COLO829 (cell line): ENCODE data around the gene PYDC1.
"Not testable (repeated sequence)": the region's sequence is repeated elsewhere in the genome, so short reads cannot be mapped to it uniquely, and the experiment has no call there.

Experiments
- DNase-seq: peaks from one replicate; pipeline ENCODE4 v3.0.0; 2012; ENCODE audit warnings: low spot score

The PYDC1 gene

DNA sequence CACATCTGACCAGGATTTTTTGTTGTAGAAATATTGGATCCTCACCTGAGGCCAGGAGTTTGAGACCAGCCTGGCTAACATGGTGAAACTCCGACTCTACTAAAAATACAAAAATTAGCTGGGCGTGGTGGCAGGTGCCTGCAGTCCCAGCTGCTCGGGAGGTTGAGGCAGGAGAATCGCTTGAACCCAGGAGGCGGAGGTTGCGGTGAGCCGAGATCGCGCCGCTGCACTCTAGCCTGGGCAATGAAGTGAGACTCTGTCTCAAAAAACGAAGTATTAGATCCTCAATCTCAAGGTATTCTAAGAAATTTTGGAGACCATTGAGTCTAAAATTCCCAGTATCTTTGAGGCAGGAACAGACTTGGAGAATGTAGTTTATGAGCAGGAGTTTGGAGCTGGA lies 21.1 kb downstream of the PYDC1 start:
- DNase-seq = not testable (repeated sequence)

GRCh38 chr16:31194898-31195297 lies 22.0 kb downstream of the PYDC1 start:
- DNase-seq = no peak

DNA sequence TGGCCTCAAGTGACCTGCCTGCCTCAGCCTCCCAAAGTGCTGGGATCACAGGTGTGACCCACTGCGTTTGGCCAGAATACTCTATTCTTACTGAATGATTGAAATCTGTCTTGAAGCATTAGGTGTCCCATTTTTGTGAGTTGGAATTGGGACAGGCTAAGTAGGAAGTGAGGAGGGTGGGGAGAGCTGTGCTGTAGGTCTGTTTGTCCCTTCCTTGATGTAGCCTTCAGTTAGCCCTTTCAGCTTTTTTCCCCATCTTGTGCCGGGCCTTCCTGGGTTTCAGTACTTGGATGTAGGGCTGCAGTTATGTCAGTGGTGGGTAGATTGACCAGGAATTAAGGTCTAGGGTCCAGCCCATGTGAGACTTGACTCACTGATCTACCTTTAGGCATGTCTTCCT lies 23.1 kb downstream of the PYDC1 start:
- no peak for DNase-seq

- DNase-seq = no peak
Observed at GRCh38 chr16:31192856-31193642, 23.9 kb downstream of the PYDC1 start.

GRCh38 chr16:31191697-31192428 lies 25.1 kb downstream of the PYDC1 start:
- no peak for DNase-seq

- DNase-seq = no peak
Observed at GRCh38 chr16:31190818-31191444, 26.0 kb downstream of the PYDC1 start.

- DNase-seq = no peak
Observed at GRCh38 chr16:31190061-31190460, 26.9 kb downstream of the PYDC1 start.

DNA sequence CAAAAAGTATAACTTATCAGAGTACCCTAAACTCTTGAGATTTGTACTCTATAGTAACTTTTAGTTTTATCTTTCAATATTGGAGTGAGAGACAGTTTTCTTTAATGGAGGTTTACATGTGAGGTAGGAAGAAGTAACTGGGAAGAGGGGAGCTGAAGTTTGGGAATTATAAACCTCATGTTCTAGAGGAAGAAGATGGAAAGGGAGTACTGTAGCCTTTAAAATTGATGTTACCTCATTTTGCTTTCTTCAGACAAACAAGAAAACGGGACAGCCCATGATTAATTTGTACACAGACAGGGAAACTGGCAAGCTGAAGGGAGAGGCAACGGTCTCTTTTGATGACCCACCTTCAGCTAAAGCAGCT lies 27.5 kb downstream of the PYDC1 start:
- DNase-seq = no peak

GRCh38 chr16:31188450-31189411 lies 28.2 kb downstream of the PYDC1 start:
- no peak for DNase-seq

- DNase-seq = no peak
Observed at GRCh38 chr16:31187808-31188189, 29.1 kb downstream of the PYDC1 start.

DNA sequence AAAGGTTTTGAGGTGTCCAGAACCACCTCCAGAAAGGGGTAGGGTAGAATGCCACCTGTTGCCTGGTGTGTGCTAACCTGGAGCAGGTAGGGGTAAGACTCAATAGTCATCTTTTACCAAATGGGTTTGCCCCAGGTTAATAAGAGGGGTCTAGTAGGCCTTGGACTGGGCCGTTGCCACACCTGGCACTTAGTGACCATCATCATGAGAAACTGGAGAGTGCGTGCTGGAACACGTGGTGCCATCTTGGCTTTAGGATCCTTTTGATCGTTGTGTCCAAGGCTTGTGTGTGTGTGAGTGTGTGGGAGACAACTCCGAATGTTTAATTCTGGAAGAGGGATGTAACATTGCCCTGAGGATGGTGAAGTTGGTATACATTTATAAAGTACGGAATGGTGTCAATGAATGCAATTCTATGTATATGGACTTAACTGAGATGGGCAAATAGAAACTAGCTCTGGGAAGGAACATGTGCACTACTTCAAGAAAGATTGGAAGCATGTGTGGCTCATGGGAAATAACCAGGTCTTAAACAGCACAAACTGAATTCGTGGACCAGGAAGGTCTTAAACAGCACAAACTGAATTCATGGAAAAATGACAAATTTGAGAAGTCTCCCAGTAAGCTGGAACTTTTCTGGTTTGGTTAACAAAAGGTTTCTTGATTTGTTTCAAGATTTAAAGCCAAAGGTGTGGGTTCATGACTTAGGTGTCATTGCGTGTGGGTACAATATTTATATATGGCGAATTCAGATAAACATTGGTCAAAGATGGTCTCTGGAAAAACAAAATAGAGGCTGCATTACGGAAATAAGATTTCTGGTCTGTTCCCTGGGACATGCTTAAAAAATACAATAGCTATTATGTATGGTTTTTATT lies 29.8 kb downstream of the PYDC1 start:
- DNase-seq = no peak

DNA sequence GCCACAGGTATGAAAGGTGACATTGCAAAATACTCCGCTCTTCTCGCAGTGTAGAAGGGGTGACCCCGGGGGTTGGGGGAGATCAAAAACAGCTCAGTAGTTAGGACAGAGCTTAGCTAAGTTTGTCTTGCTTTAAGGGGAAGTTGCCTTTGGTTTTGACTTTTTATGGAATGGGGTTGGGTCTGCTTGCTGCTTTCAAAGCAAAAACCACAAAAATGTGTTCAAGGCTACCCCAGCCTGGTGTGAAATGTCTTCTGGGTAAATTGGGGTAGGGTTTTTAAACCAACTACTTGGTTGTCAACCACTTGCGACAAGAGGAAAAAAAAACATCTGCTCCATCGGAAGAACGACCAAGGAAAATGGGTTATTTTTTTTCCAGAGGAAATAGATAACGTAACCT lies 30.8 kb downstream of the PYDC1 start:
- DNase-seq = no peak

DNA sequence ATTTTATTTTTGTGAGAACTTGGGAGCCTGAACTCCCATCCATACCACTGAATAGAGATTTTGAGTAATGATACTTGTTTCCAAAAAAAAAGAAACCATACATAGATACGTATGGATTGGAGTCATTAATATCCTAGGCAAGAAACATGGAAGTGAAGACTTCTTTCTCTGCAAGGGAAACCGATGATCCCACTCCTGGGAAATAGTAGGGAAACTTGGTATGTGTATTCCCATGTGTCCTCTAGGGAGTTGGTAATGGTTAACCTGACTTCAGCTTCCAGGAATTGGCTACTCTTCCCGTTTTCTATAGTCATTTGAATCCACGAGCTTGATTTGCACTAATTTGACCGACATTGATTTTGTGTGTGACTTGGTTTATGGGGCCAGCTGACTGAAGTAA lies 31.6 kb downstream of the PYDC1 start:
- no peak for DNase-seq

GRCh38 chr16:31184888-31185287 lies 32.0 kb downstream of the PYDC1 start:
- no peak for DNase-seq

GRCh38 chr16:31183432-31184428 lies 33.2 kb downstream of the PYDC1 start:
- DNase-seq = no peak

- no peak for DNase-seq
Observed at GRCh38 chr16:31182391-31182790, 34.5 kb downstream of the PYDC1 start.

DNA sequence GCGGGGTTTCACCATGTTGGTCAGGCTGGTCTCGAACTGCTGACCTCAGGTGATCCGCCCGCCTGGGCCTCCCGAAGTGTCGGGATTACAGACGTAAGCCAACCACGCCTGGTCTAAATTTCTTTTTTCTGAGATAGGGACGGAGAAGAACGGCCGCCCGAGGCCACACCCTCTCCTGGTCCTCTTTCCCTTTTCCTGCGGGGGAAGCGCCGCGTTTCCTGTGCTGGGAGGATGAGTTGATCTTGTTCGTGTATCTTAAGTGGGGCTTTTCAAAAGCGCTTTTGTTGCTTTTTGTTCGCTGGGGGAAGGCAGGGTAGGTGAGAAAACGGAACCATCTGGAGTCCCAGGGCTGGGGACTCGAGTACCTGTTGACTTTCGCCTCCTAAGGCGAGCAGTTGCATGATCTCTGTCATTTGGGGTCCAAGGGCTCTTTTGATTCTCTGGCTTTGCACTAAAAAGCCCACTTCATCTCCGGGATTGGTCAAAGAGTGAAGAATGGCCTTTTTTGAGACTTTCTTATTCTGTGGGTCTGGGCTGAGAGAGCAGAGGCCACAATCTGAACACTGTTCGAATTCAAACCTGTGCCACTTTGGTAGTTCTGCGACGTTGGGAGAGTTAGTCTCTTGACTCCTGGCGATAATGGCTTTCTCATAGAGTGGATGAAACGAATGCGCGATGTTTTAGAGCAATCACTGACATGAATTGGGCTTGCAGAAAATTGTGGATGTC lies 35.7 kb downstream of the PYDC1 start:
- peak; percentile 44 for DNase-seq

DNA sequence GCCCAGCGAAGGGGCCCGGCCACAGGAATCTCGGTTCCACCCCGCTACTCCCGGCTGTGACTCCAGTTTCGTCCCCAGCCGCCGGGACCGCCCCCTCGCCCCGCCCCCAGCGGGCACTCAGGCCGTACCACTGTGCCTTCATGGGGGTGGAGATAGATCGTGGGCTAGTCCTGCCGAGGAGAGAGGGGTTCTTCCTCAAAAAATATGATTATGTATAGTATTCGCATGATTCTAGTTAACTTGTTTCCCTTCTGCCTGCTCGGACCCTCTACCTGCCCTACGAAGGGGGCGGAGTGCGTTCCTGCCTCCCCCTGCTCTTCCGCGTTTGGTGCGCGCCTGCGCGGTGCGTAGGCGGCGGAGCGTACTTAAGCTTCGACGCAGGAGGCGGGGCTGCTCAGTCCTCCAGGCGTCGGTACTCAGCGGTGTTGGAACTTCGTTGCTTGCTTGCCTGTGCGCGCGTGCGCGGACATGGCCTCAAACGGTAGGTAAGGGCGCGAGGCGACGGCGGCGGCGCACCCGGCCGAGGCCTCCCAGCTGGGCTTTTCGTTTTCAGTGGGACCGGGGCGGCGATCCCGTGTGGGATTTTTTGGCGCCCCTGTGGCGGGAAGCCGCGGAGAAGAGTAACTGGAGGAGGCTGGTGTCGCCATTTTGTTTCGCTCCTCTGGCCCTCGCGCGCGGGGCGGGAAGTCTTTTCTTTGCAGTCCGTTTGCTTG lies 37.0 kb downstream of the PYDC1 start, which contains the start of gene FUS:
Gene FUS (plus strand): TSS at position 393 of the 713 bp plus-strand sequence. CDS start 76 bp downstream, at position 469.
- DNase-seq = peak; percentile 96
